MCF 10A (cell line): ENCODE data around the gene MICALL2. TPM values are rescaled to one million over a fixed set of nuclear protein-coding genes. Genes with fewer than 3 reads are reported as not detected.

ENCODE experiments used
- BruUV-seq: library from RNA; stranded (reverse); fragments of 400-500 nt; replicated peaks from 2 replicates; lab custom pipeline; 2021; lab: Mats Ljungman, UMichigan
- CTCF ChIA-PET: fragments of 300-600 bp; sonication (Branson Sonifier 250); formaldehyde crosslinking; extraction: SDS; loops from one replicate; lab custom pipeline; 2021; ENCODE audit warnings: antibody characterized with exemption, inconsistent platforms; lab: Yijun Ruan, JAX
- POLR2A ChIA-PET: fragments of 300-600, 350-650 bp; sonication (Branson Sonifier 250); formaldehyde crosslinking; extraction: SDS; loops from one replicate; lab custom pipeline; 2020; ENCODE audit warnings: antibody characterized with exemption, inconsistent platforms; lab: Yijun Ruan, JAX
- DNase-seq: peaks from one replicate; pipeline ENCODE4 v3.0.0-alpha.2; 2018; ENCODE audit not compliant: unreplicated experiment
- H3K27ac Mint-ChIP-seq: one replicate; pipeline ENCODE4 v1.8.0; 2022; ENCODE audit warnings: mild to moderate bottlenecking, low read depth, mixed read lengths; ENCODE audit not compliant: unreplicated experiment
- H3K27me3 Mint-ChIP-seq: one replicate; pipeline ENCODE4 v1.8.0; 2022; ENCODE audit warnings: mixed read lengths; ENCODE audit not compliant: insufficient read depth, unreplicated experiment
- H3K36me3 Mint-ChIP-seq: one replicate; pipeline ENCODE4 v1.8.0; 2022; ENCODE audit warnings: mild to moderate bottlenecking, moderate library complexity, mixed read lengths; ENCODE audit not compliant: insufficient read depth, unreplicated experiment
- H3K4me1 Mint-ChIP-seq: one replicate; pipeline ENCODE4 v1.8.0; 2022; ENCODE audit warnings: mixed read lengths; ENCODE audit not compliant: insufficient read depth, unreplicated experiment
- H3K4me3 Mint-ChIP-seq: one replicate; pipeline ENCODE4 v1.8.0; 2022; ENCODE audit warnings: mild to moderate bottlenecking, moderate library complexity, mixed read lengths; ENCODE audit not compliant: unreplicated experiment
- H3K9me3 Mint-ChIP-seq: one replicate; pipeline ENCODE4 v1.8.0; 2022; ENCODE audit warnings: mixed read lengths; ENCODE audit not compliant: unreplicated experiment
- CTCF ChIP-seq: fragments of 200-600 bp; IDR thresholded peaks from one replicate; pipeline ENCODE4 v1.8.0; 2022; ENCODE audit warnings: antibody characterized with exemption, mild to moderate bottlenecking; ENCODE audit not compliant: unreplicated experiment
- intact Hi-C: fragments of 100-400 bp; cut with micrococcal nuclease; formaldehyde crosslinking; loops from 2 replicates; pipeline ENCODE4 v1.14.1; 2022
- total RNA-seq: library from RNA; stranded (reverse); gene quantifications from 2 replicates; pipeline ENCODE4 v1.2.3, GENCODE V29; 2022

MICALL2 gene
- total RNA-seq, 1 experiment from 2014 or later: 15.8 TPM

- no TSS peak for BruUV-seq
- H3K27ac Mint-ChIP-seq: no peak overlapping the region
- H3K4me1 Mint-ChIP-seq: peaks cover 41% of the 10 kb centered on the region
- intact Hi-C loops: no loop called here
- H3K4me3 Mint-ChIP-seq: peak overlapping the region; percentile 78
- no peaks in the 10 kb centered on the region for H3K27me3 Mint-ChIP-seq
- CTCF ChIA-PET: interaction anchor here (0.7 to 1.4 kb wide), 4 partner anchors 16 to 370 kb away, joined by 3 to 11 read pairs (median 4); partner anchors contain the start of gene GPER1
- H3K9me3 Mint-ChIP-seq: no peaks in the 10 kb centered on the region
- peaks cover 4% of the 10 kb centered on the region for H3K36me3 Mint-ChIP-seq
- no peak for TF ChIP-seq CTCF
- POLR2A ChIA-PET: interaction anchor here (0.5 to 2.6 kb wide), 7 partner anchors 17 to 896 kb away, joined by 3 to 9 read pairs (median 3); partner anchors contain the start of genes SUN1 and TMEM184A
- DNase-seq: peak; percentile 37
Measured at GRCh38 chr7:1457949-1458682, 1.2 kb downstream of the MICALL2 start.

- DNase-seq: no peak
- Mint-ChIP-seq H3K36me3 (peaks cover 4% of the 10 kb centered on the region), H3K4me3 (peak overlapping the region; percentile 78), H3K27ac (no peak overlapping the region), H3K4me1 (peaks cover 34% of the 10 kb centered on the region), H3K9me3 (no peaks in the 10 kb centered on the region), H3K27me3 (no peaks in the 10 kb centered on the region)
- POLR2A ChIA-PET: interaction anchor here (0.5 to 1.4 kb wide), 6 partner anchors 70 to 897 kb away, joined by 3 to 4 read pairs (median 3); partner anchors contain the start of genes SUN1 and TMEM184A
- TF ChIP-seq CTCF: no peak
- BruUV-seq: no TSS peak
- intact Hi-C loops: no loop called here
- CTCF ChIA-PET: interaction anchor here (0.6 to 1.5 kb wide), 5 partner anchors 17 to 369 kb away, joined by 3 to 11 read pairs (median 3); partner anchors contain the start of gene GPER1
Measured at GRCh38 chr7:1457059-1457948, 2.0 kb downstream of the MICALL2 start.

- no peaks in the 10 kb centered on the region for H3K27me3 Mint-ChIP-seq
- peak overlapping the region; percentile 67 for H3K4me3 Mint-ChIP-seq
- TF ChIP-seq CTCF: no peak
- ChIA-PET CTCF (interaction anchor here (1.5 kb wide), 1 partner anchor 23 kb away, joined by 5 read pairs; no protein-coding TSS in a partner anchor), POLR2A (interaction anchor here (1.0 to 1.4 kb wide), 2 partner anchors 10 to 18 kb away, joined by 4 to 6 read pairs; no protein-coding TSS in a partner anchor)
- BruUV-seq: no TSS peak
- no peaks in the 10 kb centered on the region for H3K36me3 Mint-ChIP-seq
- no peak for DNase-seq
- peaks cover 27% of the 10 kb centered on the region for H3K4me1 Mint-ChIP-seq
- H3K9me3 Mint-ChIP-seq: no peaks in the 10 kb centered on the region
- intact Hi-C loops: no loop called here
- peak overlapping the region; percentile 85 for H3K27ac Mint-ChIP-seq
Measured at GRCh38 chr7:1455955-1456354, 3.3 kb downstream of the MICALL2 start.
